GM08714 (cell line): ENCODE data around the gene STAMBPL1.

ENCODE experiments used
- H3K4me3 ChIP-seq: fragments of 200-500 bp; sonication (Bioruptor generic); 2 replicates; pipeline ENCODE4 v1.5.1; 2014; ENCODE audit warnings: mild to moderate bottlenecking, low read length, inconsistent platforms
- ZNF274 ChIP-seq: IDR thresholded peaks from 2 replicates; pipeline ENCODE4 v1.6.1; 2012; ENCODE audit warnings: mild to moderate bottlenecking, low read depth, low read length

Gene STAMBPL1

GRCh38 chr10:88954458-88955083, 74.5 kb downstream of the STAMBPL1 start:
- no peak overlapping the region for H3K4me3 ChIP-seq
- no peak for TF ChIP-seq ZNF274

DNA sequence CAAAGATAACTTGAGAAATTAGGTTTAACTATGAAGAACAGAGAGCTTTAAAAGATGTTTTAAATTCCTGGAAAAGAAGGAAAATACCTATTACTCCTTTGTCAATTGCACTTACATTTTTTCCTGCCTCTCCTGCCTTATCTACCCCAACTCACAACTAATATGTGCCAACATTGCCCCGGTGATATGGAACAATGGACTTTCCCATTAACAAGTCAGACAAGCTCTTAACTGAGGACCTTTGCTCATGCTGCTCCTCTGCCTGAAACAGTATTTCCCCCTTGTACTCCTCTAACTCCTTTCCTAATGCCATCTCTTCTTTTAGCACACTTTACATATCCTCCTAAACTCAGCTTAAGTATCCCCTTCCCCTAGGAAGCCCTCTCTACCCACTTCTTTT, 77.3 kb downstream of the STAMBPL1 start:
- no peak for TF ChIP-seq ZNF274
- no peak overlapping the region for H3K4me3 ChIP-seq

- no peak for TF ChIP-seq ZNF274
- H3K4me3 ChIP-seq, result no peak overlapping the region
Measured at GRCh38 chr10:88958721-88959120, 78.7 kb downstream of the STAMBPL1 start.

DNA sequence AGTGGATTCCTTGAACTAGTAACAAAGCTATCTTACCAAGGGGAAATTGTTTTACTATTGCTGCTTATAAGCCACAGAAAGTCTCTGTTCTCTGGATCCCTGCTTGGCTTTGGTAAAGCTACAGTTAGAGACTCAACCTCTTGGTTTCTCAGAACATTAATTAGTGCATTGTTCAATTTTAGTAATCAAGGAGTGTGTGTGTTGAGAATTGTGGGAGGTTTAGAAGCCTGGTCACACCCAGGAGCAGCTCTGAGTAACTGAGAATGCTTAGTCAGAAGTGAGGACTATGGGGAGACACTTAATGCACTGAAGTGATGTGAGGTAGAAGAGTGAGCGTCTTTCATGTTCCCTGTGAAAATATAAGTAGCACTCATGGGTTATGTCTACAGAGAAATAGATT, 80.8 kb downstream of the STAMBPL1 start:
- no peak overlapping the region for H3K4me3 ChIP-seq
- no peak for TF ChIP-seq ZNF274

- TF ChIP-seq ZNF274, result no peak
- H3K4me3 ChIP-seq, result no peak overlapping the region
Measured at GRCh38 chr10:88961266-88961665, 81.2 kb downstream of the STAMBPL1 start.

GRCh38 chr10:88962336-88962735, 82.3 kb downstream of the STAMBPL1 start:
- no peak for TF ChIP-seq ZNF274
- no peak overlapping the region for H3K4me3 ChIP-seq

GRCh38 chr10:88963318-88963717, 83.3 kb downstream of the STAMBPL1 start:
- no peak for TF ChIP-seq ZNF274
- H3K4me3 ChIP-seq, result no peak overlapping the region

- TF ChIP-seq ZNF274, result no peak
- no peak overlapping the region for H3K4me3 ChIP-seq
Measured at GRCh38 chr10:88964360-88964759, 84.3 kb downstream of the STAMBPL1 start.

GRCh38 chr10:88964869-88965415, 84.9 kb downstream of the STAMBPL1 start:
- no peak for TF ChIP-seq ZNF274
- H3K4me3 ChIP-seq, result no peak overlapping the region

- TF ChIP-seq ZNF274, result no peak
- no peak overlapping the region for H3K4me3 ChIP-seq
Measured at GRCh38 chr10:88966797-88967196, 86.8 kb downstream of the STAMBPL1 start.

GRCh38 chr10:88968391-88968790, 88.3 kb downstream of the STAMBPL1 start:
- no peak for TF ChIP-seq ZNF274
- H3K4me3 ChIP-seq, result no peak overlapping the region

DNA sequence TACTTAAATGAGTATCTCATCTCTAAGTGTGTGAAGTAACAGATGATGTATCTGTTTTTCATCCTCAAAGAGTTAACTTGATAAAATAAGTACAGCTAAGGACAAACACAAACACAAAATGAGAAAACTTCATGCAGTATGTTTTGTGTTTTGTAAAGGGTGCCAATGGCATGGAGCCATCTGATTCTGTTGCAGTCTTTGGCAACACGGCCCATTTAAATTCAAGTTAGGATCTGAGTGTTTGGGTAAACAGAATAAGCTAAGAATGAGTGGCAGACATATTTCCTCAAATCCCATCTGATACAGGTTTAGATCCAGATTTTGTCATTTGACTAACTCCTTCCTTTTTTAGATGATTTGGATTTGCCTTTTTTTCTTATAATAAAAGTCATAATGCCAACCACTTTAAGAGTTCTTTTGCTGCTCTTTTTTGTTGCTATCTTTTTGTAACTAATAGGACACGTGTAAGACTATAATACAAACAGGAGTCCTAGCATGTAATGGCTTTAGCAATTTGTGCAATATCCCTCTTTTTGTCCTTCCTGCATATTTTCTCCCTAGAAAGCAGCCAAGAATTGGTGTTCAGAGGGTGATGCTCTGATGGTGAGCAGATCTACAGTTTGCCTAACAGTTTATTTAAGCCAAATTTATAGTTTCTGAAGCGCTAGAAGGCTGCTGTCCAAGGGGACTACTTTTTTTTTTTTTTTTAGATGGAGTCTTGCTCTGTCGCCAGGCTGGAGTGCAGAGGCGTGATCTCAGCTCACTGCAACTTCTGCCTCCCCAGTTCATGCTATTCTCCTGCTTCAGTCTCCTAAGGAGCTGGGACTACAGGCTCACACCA, 91.4 kb downstream of the STAMBPL1 start:
- TF ChIP-seq ZNF274, result no peak
- H3K4me3 ChIP-seq, result no peak overlapping the region
